Nephron progenitor cell (in vitro differentiated cells): ENCODE data around the gene MEX3A.
A peak's percentile ranks its signal among the peaks of the same experiment; 100 is the strongest.
"Not testable (repeated sequence)": the region's sequence is repeated elsewhere in the genome, so short reads cannot be mapped to it uniquely, and the experiment has no call there.

Experiments used
- DNase-seq: peaks from one replicate; pipeline ENCODE4 v3.0.0; 2021
- H3K27ac Mint-ChIP-seq: 2 replicates; pipeline ENCODE4 v1.8.0; 2021; ENCODE audit warnings: mild to moderate bottlenecking, moderate library complexity, mixed read lengths
- H3K27me3 Mint-ChIP-seq: 2 replicates; pipeline ENCODE4 v1.8.0; 2021; ENCODE audit warnings: mild to moderate bottlenecking, low read depth, mixed read lengths; ENCODE audit not compliant: poor library complexity
- H3K36me3 Mint-ChIP-seq: 2 replicates; pipeline ENCODE4 v1.8.0; 2021; ENCODE audit warnings: low read depth, mixed read lengths
- H3K4me1 Mint-ChIP-seq: 2 replicates; pipeline ENCODE4 v1.8.0; 2021; ENCODE audit warnings: mixed read lengths
- H3K4me3 Mint-ChIP-seq: 2 replicates; pipeline ENCODE4 v1.8.0; 2021; ENCODE audit warnings: mild to moderate bottlenecking, moderate library complexity, mixed read lengths
- H3K9me3 Mint-ChIP-seq: 2 replicates; pipeline ENCODE4 v1.8.0; 2021; ENCODE audit warnings: mild to moderate bottlenecking, moderate library complexity, mixed read lengths
- TF ChIP-seq, protein P1 (sequence below): fragments of 200-600 bp; sonication (generic); IDR thresholded peaks from 2 replicates; pipeline ENCODE4 v1.5.0; 2021; ENCODE audit warnings: antibody characterized with exemption

Gene MEX3A

GRCh38 chr1:156126630-156127534 lies 44.6 kb upstream of the MEX3A start:
- H3K36me3 Mint-ChIP-seq, result peaks cover 4% of the 10 kb centered on the region
- H3K4me3 Mint-ChIP-seq, result no peak overlapping the region
- peaks cover 76% of the 10 kb centered on the region for H3K4me1 Mint-ChIP-seq
- TF ChIP-seq, protein P1, sequence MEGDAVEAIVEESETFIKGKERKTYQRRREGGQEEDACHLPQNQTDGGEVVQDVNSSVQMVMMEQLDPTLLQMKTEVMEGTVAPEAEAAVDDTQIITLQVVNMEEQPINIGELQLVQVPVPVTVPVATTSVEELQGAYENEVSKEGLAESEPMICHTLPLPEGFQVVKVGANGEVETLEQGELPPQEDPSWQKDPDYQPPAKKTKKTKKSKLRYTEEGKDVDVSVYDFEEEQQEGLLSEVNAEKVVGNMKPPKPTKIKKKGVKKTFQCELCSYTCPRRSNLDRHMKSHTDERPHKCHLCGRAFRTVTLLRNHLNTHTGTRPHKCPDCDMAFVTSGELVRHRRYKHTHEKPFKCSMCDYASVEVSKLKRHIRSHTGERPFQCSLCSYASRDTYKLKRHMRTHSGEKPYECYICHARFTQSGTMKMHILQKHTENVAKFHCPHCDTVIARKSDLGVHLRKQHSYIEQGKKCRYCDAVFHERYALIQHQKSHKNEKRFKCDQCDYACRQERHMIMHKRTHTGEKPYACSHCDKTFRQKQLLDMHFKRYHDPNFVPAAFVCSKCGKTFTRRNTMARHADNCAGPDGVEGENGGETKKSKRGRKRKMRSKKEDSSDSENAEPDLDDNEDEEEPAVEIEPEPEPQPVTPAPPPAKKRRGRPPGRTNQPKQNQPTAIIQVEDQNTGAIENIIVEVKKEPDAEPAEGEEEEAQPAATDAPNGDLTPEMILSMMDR, result no peak
- H3K27ac Mint-ChIP-seq, result peak overlapping the region; percentile 72
- H3K27me3 Mint-ChIP-seq, result no peaks in the 10 kb centered on the region
- DNase-seq, result no peak
- no peaks in the 10 kb centered on the region for H3K9me3 Mint-ChIP-seq

- Mint-ChIP-seq H3K4me3 (peak overlapping the region; percentile 32), H3K9me3 (no peaks in the 10 kb centered on the region), H3K27me3 (no peaks in the 10 kb centered on the region), H3K36me3 (no peaks in the 10 kb centered on the region), H3K4me1 (peaks cover 84% of the 10 kb centered on the region), H3K27ac (peak overlapping the region; percentile 72)
- DNase-seq, result peak; percentile 55
- TF ChIP-seq, protein P1, result peak; percentile 41
Observed at GRCh38 chr1:156126043-156126629, 43.9 kb upstream of the MEX3A start.

DNA sequence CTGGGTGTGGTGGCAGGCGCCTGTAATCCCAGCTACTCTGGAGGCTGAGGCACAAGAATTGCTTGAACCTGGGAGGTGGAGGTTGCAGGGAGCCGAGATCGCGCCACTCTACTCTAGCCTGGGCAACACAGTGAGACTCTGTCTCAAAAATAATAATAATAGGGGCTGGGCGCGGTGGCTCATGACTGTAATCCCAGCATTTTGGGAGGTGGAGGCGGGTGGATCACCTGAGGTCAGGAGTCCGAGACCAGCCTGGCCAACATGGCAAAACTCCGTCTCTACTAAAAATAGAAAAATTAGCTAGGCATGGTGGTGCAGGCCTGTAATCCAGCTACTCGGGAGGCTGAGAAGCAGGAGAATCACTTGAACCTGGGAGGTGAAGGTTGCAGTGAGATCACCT lies 43.3 kb upstream of the MEX3A start:
- not testable (repeated sequence) for H3K9me3 Mint-ChIP-seq, DNase-seq, H3K4me3 Mint-ChIP-seq, H3K36me3 Mint-ChIP-seq, H3K27me3 Mint-ChIP-seq, H3K27ac Mint-ChIP-seq
- H3K4me1 Mint-ChIP-seq, result peaks cover 88% of the 10 kb centered on the region

DNA sequence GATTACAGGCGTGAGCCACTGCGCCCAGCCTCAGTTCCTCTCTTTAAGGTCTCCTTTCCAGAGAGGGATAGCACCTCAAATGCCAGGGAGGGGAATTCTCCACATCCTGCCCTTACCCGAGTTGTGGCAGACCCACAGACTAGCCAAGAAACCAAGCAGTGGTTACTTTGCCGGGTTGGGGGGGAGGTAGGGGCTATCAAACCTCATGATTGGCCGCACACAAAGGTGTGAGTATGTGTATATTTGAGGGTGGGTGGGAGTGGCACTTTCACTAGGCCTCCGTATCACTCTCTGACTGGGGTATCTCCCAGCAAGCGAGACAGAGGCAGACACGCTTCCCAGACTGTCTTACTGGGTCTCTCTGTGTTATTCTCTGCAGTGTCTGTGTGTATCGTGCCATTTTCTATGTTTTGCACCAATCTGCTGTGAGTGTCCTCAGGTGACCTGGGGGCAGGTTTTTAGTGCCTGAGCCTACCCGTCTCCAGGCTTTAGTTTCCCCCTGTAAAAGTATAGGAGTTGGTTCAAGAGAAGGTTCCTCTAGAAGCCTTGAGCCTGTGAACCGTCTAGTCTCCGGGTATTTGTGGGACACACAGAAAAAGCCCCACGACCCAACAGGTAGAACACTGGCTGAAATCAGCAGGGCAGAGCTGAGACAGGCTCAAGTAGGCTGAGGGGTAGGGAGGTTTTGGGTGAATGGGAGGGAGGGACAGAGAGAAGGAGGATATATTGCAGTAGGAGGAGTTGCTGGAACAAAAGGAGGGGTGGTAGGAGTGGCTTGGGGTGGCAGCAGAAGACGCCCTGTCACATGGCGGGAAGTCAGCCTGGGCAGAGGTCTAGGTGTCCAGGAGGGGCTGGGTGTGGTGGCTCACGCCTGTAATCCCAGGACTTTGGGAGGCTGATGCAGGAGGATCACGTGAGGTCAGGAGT lies 42.6 kb upstream of the MEX3A start:
- Mint-ChIP-seq H3K4me1 (peaks cover 86% of the 10 kb centered on the region), H3K27me3 (no peaks in the 10 kb centered on the region), H3K27ac (peak overlapping the region; percentile 85), H3K36me3 (peaks cover 5% of the 10 kb centered on the region), H3K9me3 (no peaks in the 10 kb centered on the region), H3K4me3 (peak overlapping the region; percentile 26)
- TF ChIP-seq, protein P1, result no peak
- DNase-seq, result no peak

DNA sequence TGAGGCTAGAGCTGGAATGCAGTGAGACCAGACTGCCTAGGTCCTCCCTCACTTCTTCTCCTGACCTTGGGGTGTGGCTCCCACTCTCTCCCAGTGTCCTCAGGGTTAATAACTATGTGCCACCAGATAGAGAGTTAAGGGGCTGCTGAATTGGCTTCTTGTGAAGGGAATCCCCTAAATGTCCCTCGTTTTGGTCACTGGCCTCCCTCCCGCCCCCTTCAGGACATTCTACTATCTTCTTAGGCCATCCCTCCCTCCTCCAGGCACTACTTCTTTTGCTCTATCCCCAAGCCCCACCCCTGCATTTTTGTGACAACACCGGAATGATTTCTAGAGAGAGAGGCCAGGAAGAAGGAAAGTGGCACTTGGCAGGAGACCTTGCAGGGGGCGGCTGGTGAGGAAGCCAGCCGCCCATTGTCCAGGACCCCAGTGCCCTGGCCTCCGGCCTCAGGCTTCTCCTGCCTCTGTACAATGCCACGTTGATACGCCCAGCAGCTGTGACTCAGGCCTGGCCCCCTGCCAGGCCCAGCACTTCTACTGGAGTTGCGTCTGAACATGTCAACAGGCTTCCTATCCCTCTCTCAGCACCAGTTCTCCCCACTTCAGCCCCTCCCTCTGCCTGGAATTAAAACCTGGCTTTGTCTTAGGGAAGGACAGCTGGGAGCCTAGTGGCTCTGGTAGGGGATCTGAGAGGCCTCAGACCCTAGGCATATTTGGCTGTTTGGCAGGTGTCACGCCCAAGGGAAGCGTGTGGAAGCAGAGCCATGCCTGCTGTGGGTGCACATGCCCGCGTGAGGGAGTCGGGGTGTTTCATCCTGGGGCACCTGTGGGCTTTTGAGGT lies 41.3 kb upstream of the MEX3A start:
- H3K4me3 Mint-ChIP-seq, result peak overlapping the region; percentile 3
- TF ChIP-seq, protein P1, result no peak
- H3K4me1 Mint-ChIP-seq, result peaks cover 74% of the 10 kb centered on the region

More for the DNA sequence above, 41.3 kb upstream of the MEX3A start:
- Mint-ChIP-seq H3K9me3 (no peaks in the 10 kb centered on the region), H3K36me3 (peaks cover 8% of the 10 kb centered on the region), H3K27me3 (no peaks in the 10 kb centered on the region), H3K27ac (peak overlapping the region; percentile 27)
- no peak for DNase-seq
